ENCODE data around the gene ASB2. TPM values are rescaled to one million over a fixed set of nuclear protein-coding genes. Genes with fewer than 3 reads are reported as not detected.

ASB2 gene
- total RNA-seq, 2 donors from 2014 or later, result 0.11 TPM; not detected in 1

- Mint-ChIP-seq H3K27me3 (ENCODE audit: insufficient read depth) (peaks cover 24% of the 10 kb centered on the region), H3K9me3 (no peaks in the 10 kb centered on the region), H3K27ac (no peak overlapping the region), H3K4me1 (peaks cover 4% of the 10 kb centered on the region), H3K36me3 (ENCODE audit: low read depth) (no peaks in the 10 kb centered on the region), H3K4me3 (no peak overlapping the region)
- no peaks in the 10 kb centered on the region for H3K36me3 ChIP-seq (ENCODE audit: control insufficient read depth, insufficient read depth, low read length)
- H3K27me3 ChIP-seq (ENCODE audit: control insufficient read depth, insufficient read depth, low read length, poor library complexity, severe bottlenecking), result peaks cover 7% of the 10 kb centered on the region
- no peak overlapping the region for H3K27ac ChIP-seq (ENCODE audit: low read depth, low read length)
- DNase-seq, result no peak
- H3K4me3 ChIP-seq (ENCODE audit: low read length), result no peak overlapping the region
- H3K9ac ChIP-seq (ENCODE audit: extremely low read depth, low read length, poor library complexity, severe bottlenecking), result no peak overlapping the region
- no peaks in the 10 kb centered on the region for H3K4me1 ChIP-seq (ENCODE audit: control insufficient read depth, insufficient read depth, low read length)
- 88 to 97% methylated on average over 1 to 6 of the region's 6 CpGs for WGBS, 2 experiments (ENCODE audit: insufficient coverage in 1 of 2, insufficient read length in 1 of 2)
- TF ChIP-seq, protein P1, sequence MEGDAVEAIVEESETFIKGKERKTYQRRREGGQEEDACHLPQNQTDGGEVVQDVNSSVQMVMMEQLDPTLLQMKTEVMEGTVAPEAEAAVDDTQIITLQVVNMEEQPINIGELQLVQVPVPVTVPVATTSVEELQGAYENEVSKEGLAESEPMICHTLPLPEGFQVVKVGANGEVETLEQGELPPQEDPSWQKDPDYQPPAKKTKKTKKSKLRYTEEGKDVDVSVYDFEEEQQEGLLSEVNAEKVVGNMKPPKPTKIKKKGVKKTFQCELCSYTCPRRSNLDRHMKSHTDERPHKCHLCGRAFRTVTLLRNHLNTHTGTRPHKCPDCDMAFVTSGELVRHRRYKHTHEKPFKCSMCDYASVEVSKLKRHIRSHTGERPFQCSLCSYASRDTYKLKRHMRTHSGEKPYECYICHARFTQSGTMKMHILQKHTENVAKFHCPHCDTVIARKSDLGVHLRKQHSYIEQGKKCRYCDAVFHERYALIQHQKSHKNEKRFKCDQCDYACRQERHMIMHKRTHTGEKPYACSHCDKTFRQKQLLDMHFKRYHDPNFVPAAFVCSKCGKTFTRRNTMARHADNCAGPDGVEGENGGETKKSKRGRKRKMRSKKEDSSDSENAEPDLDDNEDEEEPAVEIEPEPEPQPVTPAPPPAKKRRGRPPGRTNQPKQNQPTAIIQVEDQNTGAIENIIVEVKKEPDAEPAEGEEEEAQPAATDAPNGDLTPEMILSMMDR (conservative IDR thresholded peaks at IDR 0.05), result no peak
- H3K9me3 ChIP-seq (ENCODE audit: control insufficient read depth, low read length), result no peaks in the 10 kb centered on the region
These were observed 23.9 kb upstream of the ASB2 start for GRCh38 chr14:94000267-94000666.

GRCh38 chr14:93999573-93999972, 23.2 kb upstream of the ASB2 start:
- DNase-seq, result no peak
- peaks cover 24% of the 10 kb centered on the region for H3K27me3 Mint-ChIP-seq (ENCODE audit: insufficient read depth)
- TF ChIP-seq, protein P1 (conservative IDR thresholded peaks at IDR 0.05), result peak; percentile 61

DNA sequence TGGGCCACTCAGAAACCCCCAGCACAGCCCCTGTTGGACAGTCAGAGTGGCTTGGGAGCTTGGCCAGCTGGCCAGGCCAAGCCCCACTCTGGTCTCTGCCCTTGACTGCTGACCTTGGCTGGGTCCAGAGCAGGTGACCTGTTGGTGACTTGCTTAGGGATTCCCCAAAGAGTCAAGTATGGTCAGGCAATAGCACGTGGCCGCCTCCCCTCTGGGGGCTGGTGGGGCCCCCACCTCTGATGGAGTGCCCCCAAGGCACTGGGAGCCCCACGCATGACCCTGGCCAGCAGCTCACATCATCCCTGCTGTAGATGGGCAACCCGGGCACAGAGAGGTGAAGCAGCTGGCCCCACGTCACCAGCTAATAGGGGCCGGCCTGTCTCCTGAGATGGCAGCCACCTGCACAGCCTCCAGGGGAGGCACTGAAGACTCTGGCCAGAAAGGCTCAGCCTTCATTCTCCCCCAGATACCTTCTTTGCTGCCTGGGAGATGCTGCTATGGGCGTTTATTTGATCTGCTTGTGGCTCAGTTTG, 22.6 kb upstream of the ASB2 start:
- H3K36me3 ChIP-seq (ENCODE audit: control insufficient read depth, insufficient read depth, low read length), result no peaks in the 10 kb centered on the region
- H3K9ac ChIP-seq (ENCODE audit: extremely low read depth, low read length, poor library complexity, severe bottlenecking), result no peak overlapping the region
- DNase-seq, result no peak
- peaks cover 7% of the 10 kb centered on the region for H3K27me3 ChIP-seq (ENCODE audit: control insufficient read depth, insufficient read depth, low read length, poor library complexity, severe bottlenecking)
- Mint-ChIP-seq H3K9me3 (no peaks in the 10 kb centered on the region), H3K4me3 (no peak overlapping the region), H3K27me3 (ENCODE audit: insufficient read depth) (peaks cover 22% of the 10 kb centered on the region), H3K36me3 (ENCODE audit: low read depth) (no peaks in the 10 kb centered on the region), H3K4me1 (peaks cover 4% of the 10 kb centered on the region), H3K27ac (no peak overlapping the region)
- TF ChIP-seq, protein P1 (conservative IDR thresholded peaks at IDR 0.05), result no peak
- no peaks in the 10 kb centered on the region for H3K9me3 ChIP-seq (ENCODE audit: control insufficient read depth, low read length)
- no peak overlapping the region for H3K4me3 ChIP-seq (ENCODE audit: low read length)
- no peaks in the 10 kb centered on the region for H3K4me1 ChIP-seq (ENCODE audit: control insufficient read depth, insufficient read depth, low read length)
- 87 to 91% methylated on average over 7 of the region's 7 CpGs for WGBS, 2 experiments (ENCODE audit: insufficient coverage in 1 of 2, insufficient read length in 1 of 2)
- H3K27ac ChIP-seq (ENCODE audit: low read depth, low read length), result no peak overlapping the region

More at GRCh38 chr14:93999573-93999972, 23.2 kb upstream of the ASB2 start:
- Mint-ChIP-seq H3K4me1 (peaks cover 4% of the 10 kb centered on the region), H3K27ac (no peak overlapping the region), H3K4me3 (no peak overlapping the region), H3K36me3 (ENCODE audit: low read depth) (no peaks in the 10 kb centered on the region), H3K9me3 (no peaks in the 10 kb centered on the region)
- no peak overlapping the region for H3K9ac ChIP-seq (ENCODE audit: extremely low read depth, low read length, poor library complexity, severe bottlenecking)
- H3K9me3 ChIP-seq (ENCODE audit: control insufficient read depth, low read length), result no peaks in the 10 kb centered on the region
- 81 to 85% methylated on average over 7 to 8 of the region's 8 CpGs for WGBS, 2 experiments (ENCODE audit: insufficient coverage in 1 of 2, insufficient read length in 1 of 2)
- no peak overlapping the region for H3K4me3 ChIP-seq (ENCODE audit: low read length)
- no peak overlapping the region for H3K27ac ChIP-seq (ENCODE audit: low read depth, low read length)
- no peaks in the 10 kb centered on the region for H3K4me1 ChIP-seq (ENCODE audit: control insufficient read depth, insufficient read depth, low read length)
- H3K36me3 ChIP-seq (ENCODE audit: control insufficient read depth, insufficient read depth, low read length), result no peaks in the 10 kb centered on the region
- peaks cover 7% of the 10 kb centered on the region for H3K27me3 ChIP-seq (ENCODE audit: control insufficient read depth, insufficient read depth, low read length, poor library complexity, severe bottlenecking)
